ENCODE data around the gene SPACDR.

Gene SPACDR

DNA sequence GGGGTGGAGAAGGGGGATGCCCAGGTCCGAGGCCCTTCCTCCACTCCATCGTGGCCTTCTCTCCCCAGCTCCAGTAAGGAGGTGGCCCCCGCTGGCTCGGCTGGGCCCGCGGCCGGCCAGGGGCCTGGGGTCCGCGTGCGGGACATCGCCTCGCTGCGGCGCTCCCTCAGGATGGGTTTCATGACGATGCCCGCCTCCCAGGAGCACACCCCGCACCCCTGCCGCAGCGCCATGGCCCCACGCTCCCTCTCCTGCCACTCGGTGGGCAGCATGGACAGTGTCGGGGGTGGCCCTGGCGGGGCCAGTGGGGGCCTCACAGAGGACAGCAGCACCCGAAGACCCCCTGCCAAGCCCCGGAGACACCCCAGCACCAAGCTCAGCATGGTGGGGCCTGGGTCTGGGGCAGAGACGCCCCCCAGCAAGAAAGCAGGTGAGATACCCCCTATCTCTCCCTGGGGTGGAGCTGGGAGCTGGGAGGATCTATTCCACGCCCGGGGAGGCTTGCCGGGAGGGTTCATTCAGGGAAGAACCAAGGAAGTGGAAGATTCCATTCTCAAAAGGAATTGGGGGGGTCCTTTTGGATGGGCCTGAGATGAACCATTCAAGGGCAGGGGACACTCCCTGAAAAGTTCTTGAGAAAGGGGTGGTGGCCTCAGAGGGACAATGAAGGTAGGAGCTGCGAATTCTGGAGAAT lies 22.8 kb upstream of the SPACDR start:
- H3K36me3 ChIP-seq, result no peaks in the 10 kb centered on the region
- DNase-seq, result no peak
- no peak overlapping the region for H3K4me3 ChIP-seq (ENCODE audit: low read depth, low read length)
- H3K4me1 ChIP-seq, result peaks cover 28% of the 10 kb centered on the region
- H3K27me3 ChIP-seq, result no peaks in the 10 kb centered on the region
- H3K9me3 ChIP-seq, result no peaks in the 10 kb centered on the region
- TF ChIP-seq, protein P1, sequence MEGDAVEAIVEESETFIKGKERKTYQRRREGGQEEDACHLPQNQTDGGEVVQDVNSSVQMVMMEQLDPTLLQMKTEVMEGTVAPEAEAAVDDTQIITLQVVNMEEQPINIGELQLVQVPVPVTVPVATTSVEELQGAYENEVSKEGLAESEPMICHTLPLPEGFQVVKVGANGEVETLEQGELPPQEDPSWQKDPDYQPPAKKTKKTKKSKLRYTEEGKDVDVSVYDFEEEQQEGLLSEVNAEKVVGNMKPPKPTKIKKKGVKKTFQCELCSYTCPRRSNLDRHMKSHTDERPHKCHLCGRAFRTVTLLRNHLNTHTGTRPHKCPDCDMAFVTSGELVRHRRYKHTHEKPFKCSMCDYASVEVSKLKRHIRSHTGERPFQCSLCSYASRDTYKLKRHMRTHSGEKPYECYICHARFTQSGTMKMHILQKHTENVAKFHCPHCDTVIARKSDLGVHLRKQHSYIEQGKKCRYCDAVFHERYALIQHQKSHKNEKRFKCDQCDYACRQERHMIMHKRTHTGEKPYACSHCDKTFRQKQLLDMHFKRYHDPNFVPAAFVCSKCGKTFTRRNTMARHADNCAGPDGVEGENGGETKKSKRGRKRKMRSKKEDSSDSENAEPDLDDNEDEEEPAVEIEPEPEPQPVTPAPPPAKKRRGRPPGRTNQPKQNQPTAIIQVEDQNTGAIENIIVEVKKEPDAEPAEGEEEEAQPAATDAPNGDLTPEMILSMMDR (IDR thresholded peaks at IDR 0.05; ENCODE audit: low read depth, low read length), result no peak

DNA sequence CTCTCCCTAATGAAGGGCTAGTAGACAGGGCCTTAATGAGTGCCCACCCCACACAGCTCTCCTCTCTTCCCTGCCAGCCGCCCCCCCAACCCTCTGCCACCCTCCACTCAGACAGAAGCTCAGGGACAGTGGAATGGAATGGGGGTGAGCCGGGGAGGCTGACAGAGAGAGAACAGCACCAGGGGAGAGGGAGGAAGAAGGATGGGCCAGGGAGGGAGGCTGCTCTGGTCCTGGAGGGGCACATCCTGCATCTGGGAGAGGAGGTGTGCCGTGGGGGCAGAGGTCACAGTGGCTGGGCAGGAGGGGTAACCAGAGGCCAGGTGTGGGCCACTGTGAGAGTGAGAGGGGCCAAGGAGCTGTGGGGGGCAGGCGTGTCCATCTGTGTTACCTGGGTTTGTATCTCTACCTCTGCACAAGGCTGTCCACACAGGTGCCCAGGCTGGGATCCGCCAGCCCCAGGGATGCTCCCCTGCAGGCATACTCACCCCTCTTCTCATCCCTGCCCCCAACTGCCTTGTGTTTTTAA lies 22.1 kb upstream of the SPACDR start:
- no peaks in the 10 kb centered on the region for H3K36me3 ChIP-seq
- H3K27me3 ChIP-seq, result no peaks in the 10 kb centered on the region
- H3K9me3 ChIP-seq, result no peaks in the 10 kb centered on the region
- TF ChIP-seq, protein P1 (IDR thresholded peaks at IDR 0.05; ENCODE audit: low read depth, low read length), result no peak
- H3K4me3 ChIP-seq (ENCODE audit: low read depth, low read length), result no peak overlapping the region
- no peak for DNase-seq
- peaks cover 28% of the 10 kb centered on the region for H3K4me1 ChIP-seq

DNA sequence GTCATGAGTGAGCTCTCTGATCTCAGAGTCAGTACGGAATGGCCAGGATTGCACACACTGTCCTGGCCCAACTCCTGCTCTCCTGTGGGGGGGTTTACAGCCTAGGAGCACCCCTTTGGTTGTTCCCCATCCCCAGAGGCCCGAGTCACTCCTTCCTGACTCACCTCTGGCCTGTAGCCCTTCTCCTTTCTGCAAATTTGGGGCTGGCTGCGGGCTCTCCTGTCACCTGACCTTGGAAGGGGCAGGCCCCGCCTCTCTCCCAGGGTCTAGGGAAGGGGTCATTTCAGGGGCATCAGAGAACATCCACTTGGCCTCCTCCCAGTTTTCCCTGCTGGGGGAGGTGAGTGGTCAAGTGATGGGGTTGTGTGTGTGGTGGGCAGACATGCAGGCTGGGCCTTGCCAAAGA lies 21.4 kb upstream of the SPACDR start:
- TF ChIP-seq, protein P1 (IDR thresholded peaks at IDR 0.05; ENCODE audit: low read depth, low read length), result no peak
- no peak for DNase-seq
- no peaks in the 10 kb centered on the region for H3K27me3 ChIP-seq
- no peaks in the 10 kb centered on the region for H3K9me3 ChIP-seq
- no peak overlapping the region for H3K4me3 ChIP-seq (ENCODE audit: low read depth, low read length)
- H3K4me1 ChIP-seq, result peaks cover 26% of the 10 kb centered on the region
- no peaks in the 10 kb centered on the region for H3K36me3 ChIP-seq

DNA sequence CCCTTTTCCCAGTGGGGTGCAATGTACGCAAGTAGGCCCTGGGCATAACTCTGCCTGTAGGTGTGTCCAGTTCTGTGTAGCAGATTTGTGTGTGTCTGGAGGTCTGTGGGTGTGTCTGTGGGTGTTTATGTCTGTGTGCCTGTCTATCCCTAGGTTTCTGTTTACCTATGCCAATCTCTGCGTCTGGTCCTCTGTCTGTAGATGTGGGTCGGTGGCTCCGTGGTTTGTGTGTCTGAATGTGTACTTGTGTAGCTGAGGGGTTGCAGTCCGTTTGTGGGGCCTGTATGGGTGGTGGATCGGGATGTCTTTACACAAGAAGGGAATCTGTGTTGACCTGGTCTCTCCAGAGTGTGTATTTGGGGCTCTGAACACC lies 20.6 kb upstream of the SPACDR start:
- TF ChIP-seq, protein P1 (IDR thresholded peaks at IDR 0.05; ENCODE audit: low read depth, low read length), result no peak
- Histone ChIP-seq H3K36me3 (no peaks in the 10 kb centered on the region), H3K27me3 (no peaks in the 10 kb centered on the region), H3K9me3 (no peaks in the 10 kb centered on the region), H3K4me3 (ENCODE audit: low read depth, low read length) (no peak overlapping the region), H3K4me1 (peaks cover 21% of the 10 kb centered on the region)
- no peak for DNase-seq

DNA sequence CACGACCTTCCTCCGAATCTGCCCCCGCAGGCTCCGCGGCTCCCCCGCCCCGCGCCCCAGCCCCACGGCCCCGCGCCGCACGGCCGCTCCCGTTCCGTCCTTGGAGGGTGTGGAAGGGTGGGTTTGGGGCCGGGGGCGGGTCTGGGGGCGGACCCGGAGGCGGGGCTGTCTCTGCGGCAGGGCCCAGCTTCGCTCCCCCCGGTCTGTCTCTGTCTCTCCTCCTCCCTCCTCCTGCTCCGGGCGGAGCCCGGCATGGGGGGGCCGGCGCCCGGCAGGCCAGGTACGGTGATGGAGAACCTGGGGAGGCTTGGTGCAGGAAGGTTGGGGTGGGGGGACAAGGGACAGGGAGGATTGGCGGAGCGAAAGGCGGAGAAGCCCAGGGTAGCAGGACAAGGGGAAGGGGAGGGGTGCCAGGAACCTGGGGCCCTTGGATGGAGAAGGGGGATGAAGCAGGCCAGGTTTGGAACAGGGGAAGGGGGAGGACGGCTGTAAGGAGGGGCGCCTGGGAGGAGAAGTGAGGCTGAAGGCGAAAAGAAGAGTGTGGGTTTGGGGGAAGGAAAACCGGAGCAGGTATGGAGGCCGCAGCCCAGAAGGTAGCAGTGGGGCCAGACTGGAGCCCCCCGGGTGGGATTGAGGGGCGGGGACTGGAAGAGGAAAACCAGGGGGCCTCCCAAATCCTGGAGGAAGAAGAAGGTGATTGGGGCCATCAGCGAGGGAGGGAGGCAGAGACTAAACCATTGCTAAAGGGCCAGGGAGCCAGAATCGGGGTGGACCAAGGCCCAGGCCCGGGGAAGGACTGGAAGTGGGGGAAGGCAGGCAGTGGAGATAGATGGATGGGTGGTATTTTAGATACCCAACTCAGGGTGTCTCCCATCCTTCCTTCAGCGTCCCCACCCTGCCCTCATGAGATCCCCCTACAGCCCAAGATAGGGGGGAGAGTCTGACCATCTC lies 19.9 kb upstream of the SPACDR start, which contains the start of gene NYAP1:
Gene NYAP1, plus strand, starts transcription at position 206 of the 951 bp plus-strand sequence. CDS start 1,385 bp downstream, outside the sequence.
- peak; percentile 72 for DNase-seq
- TF ChIP-seq, protein P1 (IDR thresholded peaks at IDR 0.05; ENCODE audit: low read depth, low read length), result no peak
- Histone ChIP-seq H3K9me3 (no peaks in the 10 kb centered on the region), H3K27me3 (no peaks in the 10 kb centered on the region), H3K4me1 (peaks cover 17% of the 10 kb centered on the region), H3K4me3 (ENCODE audit: low read depth, low read length) (peak within 1 kb of the TSS; percentile 63), H3K36me3 (no peaks in the 10 kb centered on the region)

All from BE2C (cell line).